GM12801 (cell line): Measurements from ENCODE around the gene ATXN7.

Experiments
- TF ChIP-seq, protein P1 (sequence below): IDR thresholded peaks from one replicate; pipeline ENCODE4 v1.5.1; 2011; ENCODE audit warnings: control low read depth; ENCODE audit not compliant: insufficient read length; ENCODE audit errors: extremely low read depth

ATXN7 gene

DNA sequence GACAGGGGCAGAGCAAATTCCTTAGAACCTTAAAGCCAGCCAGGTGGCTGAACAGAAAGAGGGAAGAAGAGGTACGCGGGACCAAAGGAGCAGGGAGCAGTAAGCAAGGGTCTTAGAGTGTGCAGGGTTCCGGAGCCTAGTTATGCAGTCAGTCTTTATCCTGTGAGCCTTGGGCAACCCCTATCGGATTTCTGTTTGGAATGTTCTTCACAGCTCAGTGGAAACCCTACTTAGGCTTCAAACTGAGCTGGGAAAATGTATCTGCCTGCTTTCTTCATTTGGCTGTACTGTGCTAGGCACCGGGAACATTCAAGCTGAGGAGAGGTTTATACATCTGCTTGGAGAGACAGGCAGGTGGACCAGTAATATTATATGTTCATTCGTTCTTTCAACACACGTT, 122.5 kb downstream of the ATXN7 start:
- TF ChIP-seq, protein P1, sequence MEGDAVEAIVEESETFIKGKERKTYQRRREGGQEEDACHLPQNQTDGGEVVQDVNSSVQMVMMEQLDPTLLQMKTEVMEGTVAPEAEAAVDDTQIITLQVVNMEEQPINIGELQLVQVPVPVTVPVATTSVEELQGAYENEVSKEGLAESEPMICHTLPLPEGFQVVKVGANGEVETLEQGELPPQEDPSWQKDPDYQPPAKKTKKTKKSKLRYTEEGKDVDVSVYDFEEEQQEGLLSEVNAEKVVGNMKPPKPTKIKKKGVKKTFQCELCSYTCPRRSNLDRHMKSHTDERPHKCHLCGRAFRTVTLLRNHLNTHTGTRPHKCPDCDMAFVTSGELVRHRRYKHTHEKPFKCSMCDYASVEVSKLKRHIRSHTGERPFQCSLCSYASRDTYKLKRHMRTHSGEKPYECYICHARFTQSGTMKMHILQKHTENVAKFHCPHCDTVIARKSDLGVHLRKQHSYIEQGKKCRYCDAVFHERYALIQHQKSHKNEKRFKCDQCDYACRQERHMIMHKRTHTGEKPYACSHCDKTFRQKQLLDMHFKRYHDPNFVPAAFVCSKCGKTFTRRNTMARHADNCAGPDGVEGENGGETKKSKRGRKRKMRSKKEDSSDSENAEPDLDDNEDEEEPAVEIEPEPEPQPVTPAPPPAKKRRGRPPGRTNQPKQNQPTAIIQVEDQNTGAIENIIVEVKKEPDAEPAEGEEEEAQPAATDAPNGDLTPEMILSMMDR: no peak

DNA sequence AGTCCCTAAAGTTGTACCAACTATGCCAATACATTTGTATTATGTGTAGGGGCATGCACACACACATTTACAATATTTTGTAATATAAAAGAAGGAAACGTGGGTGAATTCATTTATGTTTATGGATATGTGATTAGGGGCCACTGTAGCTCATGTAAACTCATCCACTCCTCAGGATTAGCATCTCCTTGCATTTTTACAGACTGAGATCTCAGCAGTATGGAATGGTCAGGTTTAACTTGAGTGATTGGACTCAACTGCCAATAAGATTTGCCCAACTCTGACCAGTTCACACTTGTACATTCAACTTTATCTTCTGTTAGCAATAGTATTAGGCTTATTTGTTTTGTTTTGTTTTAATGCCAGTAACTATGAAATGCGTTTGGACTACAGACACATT, 123.2 kb downstream of the ATXN7 start:
- TF ChIP-seq, protein P1: no peak

DNA sequence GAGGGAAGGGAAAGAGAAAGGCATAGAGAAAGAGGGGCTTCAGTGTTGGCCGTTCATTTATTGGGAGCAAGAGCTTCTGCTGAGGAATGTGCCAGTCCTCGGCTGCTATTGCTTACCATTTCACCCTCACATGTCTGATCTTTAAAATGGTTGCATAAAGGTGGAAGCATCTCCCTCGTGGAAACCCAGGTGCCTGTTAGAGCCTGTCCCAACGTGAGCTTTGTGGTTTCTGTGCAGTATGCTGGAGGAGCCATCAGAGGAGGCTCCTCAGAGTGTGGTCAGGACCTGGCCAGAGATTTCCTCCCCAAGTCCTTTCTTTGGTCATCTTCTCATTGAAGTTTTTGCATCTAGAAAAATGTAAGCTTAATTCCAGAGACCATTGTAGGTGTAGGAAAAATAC, 125.3 kb downstream of the ATXN7 start:
- TF ChIP-seq, protein P1: no peak

DNA sequence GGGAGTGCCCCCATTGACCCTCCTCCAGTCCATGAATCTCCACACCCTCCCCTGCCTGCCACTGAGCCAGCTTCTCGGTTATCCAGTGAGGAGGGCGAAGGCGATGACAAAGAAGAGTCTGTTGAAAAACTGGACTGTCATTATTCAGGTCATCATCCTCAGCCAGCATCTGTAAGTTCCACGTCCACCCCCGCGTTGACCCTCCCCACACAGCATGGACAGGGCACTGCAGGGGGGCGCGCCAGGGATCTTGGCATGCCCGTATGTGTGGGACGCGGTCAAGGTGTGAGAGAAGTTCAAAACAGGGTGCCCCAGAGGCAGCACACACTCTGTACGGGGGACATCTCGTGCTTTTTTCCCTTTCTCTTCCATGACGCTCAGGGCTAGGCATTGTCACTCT, 126.5 kb downstream of the ATXN7 start:
- TF ChIP-seq, protein P1: no peak

DNA sequence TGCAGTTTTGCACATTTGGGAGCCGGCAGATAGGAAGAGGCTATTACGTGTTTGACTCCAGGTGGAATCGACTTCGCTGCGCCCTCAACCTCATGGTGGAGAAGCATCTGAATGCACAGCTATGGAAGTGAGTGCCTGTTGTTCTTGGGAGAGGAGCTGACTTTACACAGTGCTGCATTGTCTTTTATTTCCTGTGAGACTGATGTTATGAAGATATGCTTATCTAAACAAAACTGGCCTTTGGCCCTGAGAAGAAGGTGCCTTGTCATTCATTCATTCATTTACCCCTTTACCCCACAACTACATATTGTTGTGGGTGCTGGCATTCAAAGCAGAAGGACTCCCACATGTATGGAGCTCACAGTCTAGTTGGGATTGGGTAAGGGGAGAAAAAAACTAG, 127.1 kb downstream of the ATXN7 start:
- TF ChIP-seq, protein P1: no peak

DNA sequence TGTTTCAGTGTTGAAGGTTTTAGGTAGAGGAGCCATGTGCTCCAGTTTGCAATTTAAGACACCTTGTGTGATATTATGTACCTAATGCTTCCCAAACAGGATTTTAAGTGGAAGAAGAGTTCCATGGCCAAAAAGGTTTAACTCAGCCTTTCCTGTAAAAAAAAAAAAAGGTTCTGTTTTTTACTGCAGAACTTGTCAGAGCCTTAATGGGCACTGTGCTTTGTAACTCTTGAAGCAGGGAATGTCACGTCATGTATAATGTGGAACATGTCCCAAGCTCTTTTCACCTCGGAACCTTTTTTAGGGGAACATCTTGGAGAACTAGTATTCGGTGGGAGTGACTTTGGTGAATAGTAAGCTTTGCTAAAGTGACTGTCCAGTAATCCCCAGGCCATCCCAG, 128.0 kb downstream of the ATXN7 start:
- TF ChIP-seq, protein P1: no peak

DNA sequence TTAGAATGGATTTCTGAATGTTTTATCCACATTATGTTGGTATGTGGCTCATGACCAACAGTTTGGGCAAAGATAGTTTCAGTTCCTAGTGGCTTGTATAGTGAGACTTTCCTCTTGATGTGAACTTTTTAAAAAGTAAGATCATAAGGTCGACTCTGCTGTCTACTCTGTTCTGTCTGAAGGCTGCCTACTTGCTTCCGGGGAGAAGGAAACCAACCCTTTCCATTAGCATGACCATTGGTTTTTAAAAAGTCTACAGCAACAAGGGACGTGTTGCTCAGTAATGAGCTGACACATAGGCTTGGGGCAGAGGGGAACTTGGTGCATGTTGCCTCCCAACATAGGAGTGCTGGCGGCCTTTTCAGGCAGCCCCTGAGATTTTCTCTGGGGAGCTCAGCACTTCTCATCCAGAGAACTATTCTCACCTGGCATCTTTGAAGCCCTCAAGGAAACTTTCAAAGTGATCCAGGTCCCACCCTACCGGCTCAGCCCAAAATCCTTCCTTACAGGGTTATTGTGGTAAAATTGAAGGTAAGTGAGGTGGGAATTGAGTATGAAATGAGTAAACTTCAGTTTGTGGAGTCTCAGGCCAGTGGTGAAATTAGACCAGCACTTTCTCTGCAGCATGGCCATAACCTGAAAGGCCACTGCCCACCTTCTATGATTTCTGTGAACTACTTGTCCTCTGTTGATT, 129.0 kb downstream of the ATXN7 start:
- TF ChIP-seq, protein P1: no peak

DNA sequence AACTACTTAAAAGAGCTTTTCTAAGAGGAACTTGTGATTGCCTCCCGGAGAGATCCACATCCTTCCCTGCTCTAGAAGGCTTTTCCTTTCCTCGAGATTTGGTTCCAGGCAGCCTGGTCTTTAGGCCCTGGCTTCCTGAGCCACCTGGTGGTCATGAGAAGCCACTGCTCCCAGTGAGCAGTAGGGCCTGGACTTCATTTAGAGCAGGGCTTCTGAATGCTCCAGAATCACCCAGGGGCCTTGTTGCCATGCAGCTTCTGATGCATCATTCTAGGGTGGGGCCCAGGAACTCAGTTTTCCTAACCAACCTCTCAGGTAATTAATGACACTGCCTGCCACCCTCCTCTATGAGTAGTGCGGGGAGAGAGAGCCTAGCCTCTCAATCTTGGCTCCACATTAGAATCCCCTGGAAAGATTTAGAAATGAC, 130.0 kb downstream of the ATXN7 start:
- TF ChIP-seq, protein P1: no peak
